Large intestine (tissue), 3 donors: ENCODE measurements around the gene SERPINE1. TPM values are rescaled to one million over a fixed set of nuclear protein-coding genes. Genes with fewer than 3 reads are reported as not detected.

Source experiments
- DNase-seq, 2 donors: peaks; one replicate each; pipeline versions ENCODE4 v3.0.0 to v3.0.0-alpha.2; 2013
- H3K27ac ChIP-seq: one replicate; pipeline ENCODE4 v1.5.1; 2013; ENCODE audit warnings: low read length
- H3K27me3 ChIP-seq: 2 replicates; pipeline ENCODE4 v1.6.1; 2013; ENCODE audit warnings: low read length; ENCODE audit not compliant: control insufficient read depth, insufficient read depth
- H3K36me3 ChIP-seq: 2 replicates; pipeline ENCODE4 v1.6.1; 2013; ENCODE audit warnings: low read length; ENCODE audit not compliant: control insufficient read depth, insufficient read depth
- H3K4me1 ChIP-seq: one replicate; pipeline ENCODE4 v1.6.1; 2013; ENCODE audit warnings: low read length; ENCODE audit not compliant: control insufficient read depth, insufficient read depth
- H3K4me3 ChIP-seq: one replicate; pipeline ENCODE4 v1.5.1; 2013; ENCODE audit warnings: low read length
- H3K9me3 ChIP-seq: one replicate; pipeline ENCODE4 v1.6.1; 2013; ENCODE audit warnings: mild to moderate bottlenecking, low read depth, low read length, moderate library complexity; ENCODE audit not compliant: control insufficient read depth
- WGBS: methylation state at CpG from one replicate; pipeline ENCODE4 v1.1.5; 2013; ENCODE audit warnings: low lambda C conversion rate; ENCODE audit not compliant: insufficient coverage; 5-methylcytosine and 5-hydroxymethylcytosine counted together
- polyA plus RNA-seq: library from polyadenylated mRNA; unstranded; fragments of 120-200 nt; gene quantifications from one replicate; pipeline ENCODE4 v1.2.1, GENCODE V29; 2013

The SERPINE1 gene
- polyA plus RNA-seq, 1 donor = 1.7 TPM

DNA sequence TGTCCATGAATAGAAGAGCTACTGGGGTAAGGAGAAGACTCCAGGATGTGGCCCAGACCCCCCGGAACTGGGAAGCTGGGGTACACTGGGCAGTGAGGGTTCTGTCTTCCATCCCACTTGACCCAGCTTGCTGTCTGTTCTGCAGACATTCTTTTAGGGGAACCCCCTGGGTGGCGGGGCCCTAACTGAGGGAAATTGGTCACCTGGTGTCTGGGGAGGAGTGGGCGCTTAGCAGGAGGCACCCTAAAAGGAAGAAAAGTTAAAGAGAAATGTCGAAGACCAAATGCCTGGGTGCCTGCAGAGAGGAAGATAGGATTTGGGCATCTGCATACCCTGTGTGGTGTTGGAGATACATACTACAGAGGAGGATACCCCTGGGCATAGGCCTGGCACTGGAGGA, 28.4 kb downstream of the SERPINE1 start:
- Histone ChIP-seq H3K27ac (no peak overlapping the region), H3K36me3 (peaks cover 32% of the 10 kb centered on the region), H3K9me3 (no peaks in the 10 kb centered on the region), H3K27me3 (no peaks in the 10 kb centered on the region), H3K4me3 (peak overlapping the region; percentile 86), H3K4me1 (peaks cover 12% of the 10 kb centered on the region)
- DNase-seq = no peak
- 57% methylated on average over 2 of the region's 4 CpGs for WGBS

DNA sequence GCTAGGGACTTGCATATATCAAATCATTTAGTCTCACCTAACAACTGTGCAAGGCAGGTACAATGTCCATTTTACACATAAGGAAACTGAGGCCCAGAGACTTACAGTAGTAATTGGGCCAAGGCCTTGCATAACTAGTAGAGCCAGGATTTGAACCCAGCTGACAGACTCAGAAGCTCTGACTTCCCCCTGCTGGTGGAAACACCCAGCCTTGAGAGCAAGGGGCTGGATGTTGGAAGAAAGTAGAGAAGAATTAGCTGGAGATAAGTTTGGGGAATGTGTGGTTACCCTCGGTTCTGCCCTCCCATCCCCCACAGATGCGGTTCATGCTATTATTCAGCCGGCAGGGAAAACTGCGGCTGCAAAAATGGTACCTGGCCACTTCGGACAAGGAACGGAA, 29.4 kb downstream of the SERPINE1 start:
- peaks cover 12% of the 10 kb centered on the region for H3K4me1 ChIP-seq
- no peak for DNase-seq
- no peaks in the 10 kb centered on the region for H3K9me3 ChIP-seq
- WGBS = no CpG with 5 or more reads among the region's 6 CpGs
- H3K36me3 ChIP-seq = peaks cover 33% of the 10 kb centered on the region
- H3K27ac ChIP-seq = no peak overlapping the region
- no peak overlapping the region for H3K4me3 ChIP-seq
- H3K27me3 ChIP-seq = no peaks in the 10 kb centered on the region

DNA sequence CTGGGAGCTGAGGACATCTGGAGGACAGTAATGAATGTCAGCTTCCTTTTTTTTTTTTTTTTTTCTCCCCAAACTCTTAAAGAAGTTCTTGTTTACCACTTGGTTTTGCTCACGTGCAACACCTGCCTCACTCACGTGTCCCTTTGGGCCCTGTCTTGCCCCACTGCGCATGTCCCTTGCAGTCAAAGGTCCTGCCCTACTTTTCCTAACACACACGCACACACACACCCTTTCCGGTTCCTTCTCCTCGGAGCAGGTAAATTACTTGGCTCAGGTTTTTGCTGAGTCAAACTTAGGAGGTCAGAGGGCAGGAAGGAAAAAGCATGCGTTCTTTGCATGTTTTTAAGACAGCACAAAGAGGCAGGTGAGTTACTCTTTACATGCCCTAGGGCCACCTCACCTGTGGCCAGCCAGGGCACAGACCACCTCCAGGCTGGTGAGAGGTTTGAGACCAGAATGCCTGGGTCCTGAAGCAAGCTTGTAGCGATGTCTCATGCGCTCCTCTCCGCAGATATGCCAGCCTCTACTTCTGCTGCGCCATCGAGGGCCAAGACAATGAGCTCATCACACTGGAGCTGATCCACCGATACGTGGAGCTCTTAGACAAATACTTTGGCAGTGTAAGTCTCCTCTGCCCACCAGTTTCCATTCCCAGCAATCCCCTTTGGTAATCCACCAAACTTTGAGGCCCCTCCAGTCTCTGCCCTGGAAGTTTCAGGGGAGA, 30.1 kb downstream of the SERPINE1 start:
- DNase-seq = peak in 1 of 2 donors; percentile 38
- H3K27ac ChIP-seq = no peak overlapping the region
- 40% methylated on average over 2 of the region's 14 CpGs for WGBS

DNA sequence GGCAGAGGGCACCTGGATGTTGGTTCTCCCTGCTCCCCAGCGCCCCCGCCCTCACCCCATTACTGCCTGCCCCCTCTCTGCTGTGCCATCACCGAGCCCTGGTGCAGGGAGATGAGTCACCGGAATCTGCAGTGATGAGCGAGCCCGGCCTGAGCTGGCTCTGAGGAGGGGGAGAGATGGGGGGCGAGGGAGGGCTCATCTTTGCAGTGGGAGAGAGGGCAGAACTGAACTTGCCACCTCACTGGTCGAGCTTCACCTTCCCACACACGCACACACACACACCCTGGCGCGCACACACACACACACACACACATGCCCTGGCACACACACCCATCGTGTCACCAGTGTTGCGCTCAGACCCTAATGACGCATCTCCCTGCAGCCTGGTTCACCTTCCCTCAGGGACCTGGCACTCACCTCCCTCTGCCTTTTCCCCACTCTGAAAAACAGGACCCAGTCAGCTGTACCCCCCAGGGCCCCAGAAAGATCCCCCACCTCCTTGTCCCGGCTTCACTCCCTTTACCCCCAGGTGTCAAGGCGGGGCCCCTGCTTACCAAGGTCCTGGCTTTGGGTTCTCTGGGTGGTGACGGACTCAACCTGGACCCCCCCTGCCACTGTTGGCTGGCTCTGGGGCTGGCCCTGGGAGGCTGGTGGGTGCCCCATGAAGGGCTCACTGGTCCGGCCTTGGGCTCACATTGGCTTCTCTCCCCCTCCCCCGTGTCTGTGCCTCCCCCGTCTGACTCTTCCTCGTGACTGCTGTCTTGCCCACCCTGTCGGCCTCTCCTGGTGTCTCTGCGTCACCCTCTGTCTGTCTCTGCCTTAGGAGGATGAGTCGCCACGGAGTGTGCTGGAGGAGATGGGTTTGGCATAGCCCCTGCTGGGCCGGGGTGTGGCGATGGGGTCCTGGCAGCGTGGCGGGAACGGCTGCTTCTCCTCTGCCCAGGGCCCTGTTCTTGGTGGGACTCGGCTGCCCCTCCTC, 33.1 kb downstream of the SERPINE1 start:
- H3K36me3 ChIP-seq = peaks cover 33% of the 10 kb centered on the region
- peaks cover 26% of the 10 kb centered on the region for H3K27me3 ChIP-seq
- no peak for DNase-seq
- no peak overlapping the region for H3K4me3 ChIP-seq
- peaks cover 28% of the 10 kb centered on the region for H3K4me1 ChIP-seq
- WGBS = no CpG with 5 or more reads among the region's 31 CpGs
- H3K9me3 ChIP-seq = peaks cover 6% of the 10 kb centered on the region
- H3K27ac ChIP-seq = no peak overlapping the region

More for the DNA sequence above, 30.1 kb downstream of the SERPINE1 start:
- H3K9me3 ChIP-seq = no peaks in the 10 kb centered on the region
- H3K4me1 ChIP-seq = peaks cover 12% of the 10 kb centered on the region
- H3K27me3 ChIP-seq = peaks cover 3% of the 10 kb centered on the region
- H3K4me3 ChIP-seq = no peak overlapping the region
- peaks cover 33% of the 10 kb centered on the region for H3K36me3 ChIP-seq

DNA sequence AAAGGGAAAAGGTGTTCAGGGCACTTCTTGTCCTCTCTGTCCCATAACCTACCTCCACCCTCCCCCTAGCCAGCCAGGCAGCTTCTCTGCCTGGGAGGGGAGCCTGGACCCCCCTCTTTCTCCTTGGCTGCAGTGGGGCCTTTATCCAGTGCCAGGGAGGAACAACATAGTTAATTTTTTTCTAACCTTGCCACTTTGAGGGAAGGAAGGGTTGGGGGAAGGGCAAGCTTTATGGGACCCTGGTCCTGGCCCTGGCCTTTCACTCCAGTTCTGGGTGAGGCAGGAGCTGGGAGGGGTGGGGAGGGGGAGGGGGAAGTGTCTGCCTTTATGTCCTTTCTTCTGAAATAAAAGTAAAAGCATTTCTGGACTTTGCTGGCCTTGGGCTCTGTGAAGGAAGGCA, 34.0 kb downstream of the SERPINE1 start:
- Histone ChIP-seq H3K27ac (no peak overlapping the region), H3K4me3 (no peak overlapping the region), H3K27me3 (peaks cover 35% of the 10 kb centered on the region), H3K4me1 (peaks cover 28% of the 10 kb centered on the region), H3K36me3 (peaks cover 33% of the 10 kb centered on the region), H3K9me3 (peaks cover 10% of the 10 kb centered on the region)
- peak in 1 of 2 donors; percentile 2 for DNase-seq

DNA sequence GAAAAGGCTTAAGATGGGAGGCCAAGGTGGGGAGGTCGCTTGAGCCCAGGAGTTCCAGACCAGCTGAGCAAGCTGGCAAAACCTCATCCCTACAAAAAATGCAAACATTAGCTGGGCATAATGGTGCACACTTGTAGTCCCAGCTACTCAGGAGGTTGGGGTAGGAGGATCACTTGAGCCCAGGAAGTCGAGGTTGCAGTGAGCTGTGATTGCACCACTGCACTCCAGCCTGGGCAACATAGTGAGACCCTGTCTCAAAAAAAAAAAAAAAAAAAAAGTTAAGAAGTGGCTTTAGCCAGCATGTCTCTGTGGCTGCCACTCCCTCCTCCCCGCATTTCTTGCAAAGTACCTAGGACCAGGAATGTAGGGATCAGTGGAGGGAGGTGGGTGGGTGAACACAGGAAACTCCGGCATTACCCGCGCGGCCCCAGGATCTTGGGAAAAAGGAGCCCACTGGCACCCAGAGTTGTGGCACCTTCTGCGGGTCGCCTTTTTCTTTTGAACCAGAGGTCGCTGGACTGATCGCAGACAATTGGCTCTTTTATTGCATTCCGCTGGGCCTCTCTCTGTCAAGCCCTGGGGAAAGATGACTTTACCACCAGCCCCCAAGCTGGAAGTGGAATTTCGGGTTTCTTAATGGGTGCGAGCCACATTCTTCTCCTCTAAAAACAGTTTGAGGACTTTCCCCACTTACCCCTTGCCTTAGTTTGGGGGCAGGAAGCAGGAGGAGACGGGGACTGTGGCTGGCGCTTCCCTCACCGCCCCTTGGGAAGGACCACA, 35.0 kb downstream of the SERPINE1 start:
- Histone ChIP-seq H3K27ac (no peak overlapping the region), H3K36me3 (peaks cover 33% of the 10 kb centered on the region), H3K27me3 (peaks cover 45% of the 10 kb centered on the region), H3K4me3 (no peak overlapping the region), H3K9me3 (peaks cover 12% of the 10 kb centered on the region), H3K4me1 (peaks cover 31% of the 10 kb centered on the region)
- DNase-seq = peak in 1 of 2 donors; percentile 1
- no CpG with 5 or more reads among the region's 17 CpGs for WGBS

DNA sequence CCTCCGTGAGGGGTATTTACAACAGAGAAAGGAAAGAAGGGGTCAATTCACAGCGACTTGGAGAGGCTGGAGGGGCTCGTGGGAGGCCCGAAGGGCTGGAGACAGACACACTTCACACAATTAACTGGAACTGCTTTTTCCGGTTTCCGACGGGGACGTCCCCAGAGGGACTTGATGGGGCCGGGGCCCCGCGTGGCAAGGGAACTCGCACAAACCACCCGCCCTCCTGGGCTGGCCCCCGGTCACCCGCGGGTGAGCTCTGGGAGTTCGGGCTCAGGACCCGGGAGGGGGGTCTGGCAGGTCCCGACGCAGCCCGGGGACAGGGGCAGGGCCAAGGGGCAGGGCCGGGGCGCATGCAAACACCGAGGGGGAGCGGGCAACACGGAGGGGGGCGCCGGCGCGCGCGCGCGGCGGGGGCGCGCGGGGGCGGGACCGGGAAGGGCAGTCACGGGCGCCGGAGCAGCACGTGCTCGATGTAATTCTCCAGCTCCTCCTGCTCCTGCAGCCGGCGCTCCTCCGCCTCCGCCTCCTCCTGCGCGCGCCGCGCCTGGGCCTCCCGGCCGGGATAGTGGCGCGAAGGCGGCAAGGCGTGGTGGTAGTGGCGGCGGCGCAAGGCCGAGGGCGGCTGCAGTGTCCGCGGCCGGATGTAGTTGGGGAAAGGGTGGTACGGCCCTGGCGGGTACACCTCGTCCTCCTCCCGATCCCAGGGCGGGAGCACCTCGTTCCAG, 35.8 kb downstream of the SERPINE1 start:
- DNase-seq = peak in 1 of 2 donors; percentile 74
- Histone ChIP-seq H3K9me3 (peaks cover 12% of the 10 kb centered on the region), H3K27ac (no peak overlapping the region), H3K4me1 (peaks cover 31% of the 10 kb centered on the region), H3K27me3 (peaks cover 53% of the 10 kb centered on the region), H3K4me3 (no peak overlapping the region), H3K36me3 (peaks cover 25% of the 10 kb centered on the region)
- no CpG with 5 or more reads among the region's 74 CpGs for WGBS

DNA sequence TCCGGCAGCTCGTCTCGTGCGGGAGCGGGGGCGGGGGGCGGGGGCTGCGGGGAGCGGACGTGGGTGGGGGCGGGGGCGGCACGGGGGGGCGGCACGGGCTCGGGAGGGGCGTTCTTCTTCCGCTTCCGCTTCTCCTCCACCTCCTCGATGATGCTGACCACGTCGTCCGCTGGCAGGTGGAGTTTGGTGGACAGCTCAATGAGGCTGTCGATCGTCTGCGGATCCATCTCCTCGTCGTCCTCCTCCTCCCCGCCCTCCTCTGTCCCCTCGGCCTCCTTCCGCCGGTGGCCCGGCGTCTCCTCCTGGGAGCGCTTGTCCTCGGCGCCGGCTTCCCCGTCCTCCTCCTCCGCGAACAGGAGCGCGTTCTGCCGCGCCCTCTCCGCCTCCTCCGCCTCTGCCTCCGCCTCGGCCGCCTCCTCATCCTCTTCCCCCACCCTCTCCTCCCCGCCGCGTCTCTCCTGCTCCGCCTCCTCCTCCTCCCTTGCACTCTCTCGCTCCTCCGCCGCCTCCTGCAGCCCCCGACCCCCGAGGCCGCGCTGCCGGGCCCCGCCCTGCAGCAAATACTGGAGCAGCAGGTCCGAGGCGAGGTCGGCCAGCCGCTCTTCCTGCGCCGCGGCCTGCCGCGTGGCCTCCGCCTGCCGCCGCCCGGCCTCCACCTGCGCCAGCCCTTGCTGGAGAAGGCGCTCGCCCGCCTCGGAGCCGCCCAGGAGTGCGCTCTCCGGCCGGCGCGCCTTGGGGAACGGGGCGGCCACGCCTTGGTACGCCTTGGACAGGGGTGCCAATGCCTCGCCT, 36.6 kb downstream of the SERPINE1 start:
- peaks cover 12% of the 10 kb centered on the region for H3K9me3 ChIP-seq
- H3K36me3 ChIP-seq = peaks cover 19% of the 10 kb centered on the region
- peaks cover 31% of the 10 kb centered on the region for H3K4me1 ChIP-seq
- H3K27ac ChIP-seq = no peak overlapping the region
- no CpG with 5 or more reads among the region's 92 CpGs for WGBS
- H3K27me3 ChIP-seq = peaks cover 61% of the 10 kb centered on the region
- H3K4me3 ChIP-seq = peak overlapping the region; percentile 21
- peak in 1 of 2 donors; percentile 28 for DNase-seq
